ENCODE results near the gene RANBP3L.

RANBP3L gene

DNA sequence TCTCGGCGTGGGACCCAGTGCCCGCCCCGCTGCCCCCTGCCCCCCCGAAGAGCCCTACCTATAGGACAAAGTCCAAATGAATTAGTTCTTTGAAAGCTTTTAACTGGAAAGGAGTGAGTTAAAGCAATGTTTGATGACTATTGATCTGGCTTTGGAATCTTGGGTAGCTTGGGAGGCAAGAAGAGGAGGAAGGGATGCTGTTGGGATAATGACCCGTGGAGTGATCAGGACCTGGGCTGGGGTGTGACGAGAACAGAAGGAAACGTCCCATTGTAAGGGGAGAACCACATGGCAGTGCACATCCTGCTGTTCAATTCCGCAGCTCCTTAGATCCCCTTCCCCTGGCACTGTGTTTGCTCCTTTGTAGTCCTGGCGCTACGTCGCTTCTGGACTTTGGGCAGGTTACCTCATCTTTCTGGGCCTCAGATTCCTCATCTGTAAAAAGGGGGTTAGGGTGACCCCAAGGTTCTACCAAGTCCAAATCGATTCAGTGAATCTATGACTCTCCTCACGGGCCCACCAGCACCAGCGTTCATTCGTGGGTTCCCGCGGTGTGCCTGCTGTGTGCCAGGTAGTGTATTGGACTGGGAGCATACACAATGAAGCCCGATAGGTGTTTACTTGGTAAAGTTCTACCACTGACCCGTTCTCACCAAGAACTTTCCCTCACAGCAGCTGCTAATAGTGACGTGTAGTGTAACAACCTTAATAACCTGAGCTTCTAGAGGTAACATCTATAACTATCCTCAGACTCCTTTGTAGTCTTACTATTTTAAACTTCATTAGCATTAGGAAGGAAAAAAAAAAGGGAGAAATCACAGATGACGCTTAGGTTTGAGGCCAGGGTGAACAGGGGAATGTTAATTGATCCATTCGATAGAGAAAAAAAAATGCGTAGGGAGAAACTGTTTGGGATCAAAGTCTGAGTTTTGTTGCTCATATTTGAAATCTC, 58.9 kb downstream of the RANBP3L start:
- DNase-seq: no peak

DNA sequence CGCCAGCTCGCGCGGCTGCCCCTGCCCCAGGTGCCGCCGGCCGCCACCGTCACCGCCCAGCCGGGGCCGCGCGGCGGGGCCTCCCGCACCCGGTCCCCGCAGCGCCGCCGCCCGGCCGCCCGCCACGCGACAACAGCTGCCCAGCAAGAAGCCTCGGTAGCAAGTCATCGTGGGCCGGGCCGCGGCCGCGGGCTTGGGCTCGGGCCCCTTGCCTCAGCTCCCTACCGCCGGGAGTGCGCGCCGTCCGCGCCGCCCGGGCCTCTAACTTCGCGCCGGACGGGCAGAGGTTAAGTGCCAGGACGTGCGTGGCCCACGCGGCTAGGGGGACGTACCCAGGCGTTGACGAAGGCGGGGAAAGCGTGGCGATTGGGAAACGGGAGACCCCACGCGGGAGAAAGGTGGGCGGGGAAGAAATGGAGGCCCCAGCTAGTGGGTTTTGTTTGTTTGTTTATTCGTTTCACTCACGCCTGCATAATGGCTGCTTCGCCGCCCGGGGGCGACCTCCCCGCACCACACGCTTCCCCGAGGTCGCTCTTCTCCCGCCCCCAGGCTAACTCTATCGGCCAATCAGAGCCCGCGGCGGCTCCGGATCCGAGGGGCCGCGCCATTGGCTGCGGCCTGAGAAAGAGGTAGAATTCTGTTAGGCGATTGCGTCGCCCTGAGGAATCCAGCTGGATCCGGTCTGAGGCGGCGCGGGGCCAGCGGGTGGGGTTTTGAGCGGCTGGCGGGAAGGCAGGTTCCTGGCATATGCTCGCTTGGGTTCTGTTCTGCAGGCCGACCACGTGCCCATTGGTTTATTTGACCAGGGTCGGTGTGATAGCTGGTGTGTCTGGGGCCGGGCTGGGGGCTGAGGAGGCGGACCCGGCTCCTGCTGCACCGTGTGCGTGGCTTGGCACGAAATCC, 59.8 kb downstream of the RANBP3L start, which contains the start of gene NADK2:
NADK2 (minus strand) TSS at position 295 of the 903 bp plus-strand sequence; CDS start at position 168, 127 bp downstream.
- peak; percentile 96 for DNase-seq

DNA sequence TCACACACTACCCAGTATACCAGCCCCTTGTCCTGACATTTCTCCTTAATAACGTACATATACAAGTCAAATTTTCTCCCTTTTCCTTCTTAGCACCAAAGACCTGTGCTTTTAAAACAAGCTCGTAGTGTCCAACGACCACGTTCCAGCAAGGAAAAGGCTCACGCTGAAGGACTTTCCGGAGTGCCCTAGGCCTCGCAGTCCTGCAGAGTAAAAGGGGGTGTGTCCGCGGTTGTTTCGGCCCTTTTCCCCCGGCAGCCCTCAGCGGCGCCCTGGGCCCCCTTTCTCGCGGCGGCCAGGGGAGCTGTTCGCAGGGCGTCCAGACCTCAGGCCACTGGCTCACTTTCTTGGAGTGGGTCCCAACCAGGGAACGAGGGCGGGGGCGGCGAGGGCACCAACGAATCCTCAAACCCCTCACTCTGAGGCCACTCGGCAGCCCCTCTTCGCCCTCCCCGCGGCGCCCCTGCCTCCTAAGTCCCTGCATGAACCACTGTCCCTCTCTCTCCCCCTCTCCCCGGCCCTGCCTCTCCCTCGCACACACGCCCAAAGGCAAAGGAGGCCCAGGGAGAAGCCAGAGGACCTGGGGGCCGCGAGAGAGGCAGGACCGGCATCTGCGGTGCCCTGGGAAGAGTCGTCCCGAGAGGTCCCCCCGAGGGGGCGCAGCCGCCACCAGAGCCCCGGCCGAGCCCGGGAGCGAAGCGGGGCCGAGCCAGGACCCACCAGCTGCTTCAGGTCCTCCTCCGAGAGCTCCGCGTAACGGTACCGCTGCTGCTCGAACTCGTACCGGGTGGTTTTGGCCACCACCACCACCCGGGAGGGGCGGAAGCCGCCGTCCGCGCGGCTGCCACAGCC, 60.7 kb downstream of the RANBP3L start:
- peak; percentile 35 for DNase-seq

DNA sequence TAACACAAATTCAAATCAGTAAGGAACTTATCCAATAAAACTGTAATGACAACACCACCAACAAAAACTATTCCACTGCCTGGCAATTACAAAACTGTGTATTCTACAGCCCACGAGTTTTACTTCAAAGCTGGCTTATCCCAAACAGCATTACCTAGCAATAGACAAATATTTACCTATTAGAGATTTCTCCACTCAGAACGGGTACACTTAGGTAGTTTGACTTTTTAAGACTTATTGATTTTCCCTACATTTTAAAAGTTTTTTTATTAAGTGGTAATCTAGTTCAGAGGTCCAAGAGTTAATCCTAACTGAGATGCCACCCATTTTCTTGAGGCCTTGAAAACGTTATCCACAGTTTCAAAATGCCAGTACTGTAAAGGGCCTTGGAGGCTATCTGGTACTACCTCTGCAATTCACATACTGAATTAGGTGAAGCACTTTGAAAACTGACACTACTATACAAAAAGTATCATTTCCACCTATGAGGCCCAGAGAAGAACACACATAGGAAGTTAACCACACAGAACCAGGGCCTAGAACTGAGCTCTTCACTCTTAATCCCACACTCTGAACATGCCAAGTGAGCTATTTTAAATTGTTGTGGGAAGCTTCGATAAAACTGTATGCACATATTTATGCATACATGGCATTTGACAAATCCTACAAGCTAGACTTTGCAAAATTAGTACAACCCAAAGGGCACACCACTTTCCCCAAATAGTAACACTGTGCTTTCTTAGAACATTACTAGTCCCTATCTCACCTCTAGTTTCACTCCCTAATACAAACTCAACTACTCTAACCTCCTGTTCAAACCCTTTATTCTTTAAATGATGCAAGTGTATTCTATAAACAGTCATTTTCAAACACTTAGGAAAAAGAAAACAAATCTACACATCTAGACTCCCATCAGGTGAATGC, 62.1 kb downstream of the RANBP3L start:
- peak; percentile 20 for DNase-seq

- DNase-seq: no peak
Observed at GRCh38 chr5:36238502-36239295, 63.0 kb downstream of the RANBP3L start.

DNA sequence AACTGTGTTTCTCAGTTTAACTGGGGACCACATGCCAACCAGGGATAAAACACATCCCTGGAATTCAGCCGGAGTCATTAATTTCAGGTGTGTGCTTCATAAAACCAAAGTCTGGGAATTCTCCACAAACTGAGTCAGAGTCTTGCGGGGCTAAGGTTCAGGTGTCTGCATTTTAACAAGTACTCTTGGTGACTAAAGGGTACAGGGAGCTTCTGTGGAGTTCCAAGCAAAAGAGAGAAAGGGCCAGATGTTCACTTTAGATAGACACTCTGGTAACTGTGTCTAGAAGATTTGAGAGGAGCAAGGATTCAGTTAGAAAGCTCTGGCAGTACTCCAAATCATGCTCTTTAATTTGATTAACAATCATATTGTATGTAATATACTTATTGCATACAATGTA, 64.0 kb downstream of the RANBP3L start:
- DNase-seq: no peak

GRCh38 chr5:36236801-36237200, 64.9 kb downstream of the RANBP3L start:
- DNase-seq: no peak

GRCh38 chr5:36232533-36232932, 69.2 kb downstream of the RANBP3L start:
- no peak for DNase-seq

DNA sequence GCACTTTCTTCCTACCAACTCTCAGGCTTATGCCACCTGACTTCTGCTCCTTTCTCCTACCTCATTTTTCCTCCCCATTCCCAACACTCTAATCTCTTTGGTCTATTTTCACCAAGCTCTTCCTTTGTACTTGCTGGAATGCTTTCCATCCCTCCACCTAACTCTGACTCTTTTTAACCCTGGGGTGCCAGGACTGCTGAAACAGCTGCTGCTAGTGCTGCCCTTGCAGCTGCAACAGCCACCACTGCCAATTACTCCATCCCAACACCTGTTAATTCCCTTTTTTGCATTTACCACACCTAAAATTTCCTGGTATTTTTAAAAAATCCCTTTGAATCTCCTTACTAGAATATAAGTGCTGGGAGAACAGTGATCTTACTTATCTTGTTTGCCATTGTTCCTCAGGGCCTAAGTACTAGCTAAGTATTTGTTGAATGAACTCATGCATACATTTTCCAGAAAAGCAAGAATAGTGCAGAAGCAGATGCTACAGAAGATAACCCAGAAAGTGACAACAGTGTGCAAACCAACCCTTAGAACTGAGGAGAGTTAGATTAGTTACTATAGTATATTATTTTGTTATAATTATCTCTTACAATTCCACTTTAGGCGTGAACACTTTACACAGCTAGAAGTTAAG, 71.4 kb downstream of the RANBP3L start:
- no peak for DNase-seq

- no peak for DNase-seq
Observed at GRCh38 chr5:36228505-36228904, 73.2 kb downstream of the RANBP3L start.

- no peak for DNase-seq
Observed at GRCh38 chr5:36227046-36227445, 74.7 kb downstream of the RANBP3L start.

- no peak for DNase-seq
Observed at GRCh38 chr5:36222620-36223019, 79.1 kb downstream of the RANBP3L start.

DNA sequence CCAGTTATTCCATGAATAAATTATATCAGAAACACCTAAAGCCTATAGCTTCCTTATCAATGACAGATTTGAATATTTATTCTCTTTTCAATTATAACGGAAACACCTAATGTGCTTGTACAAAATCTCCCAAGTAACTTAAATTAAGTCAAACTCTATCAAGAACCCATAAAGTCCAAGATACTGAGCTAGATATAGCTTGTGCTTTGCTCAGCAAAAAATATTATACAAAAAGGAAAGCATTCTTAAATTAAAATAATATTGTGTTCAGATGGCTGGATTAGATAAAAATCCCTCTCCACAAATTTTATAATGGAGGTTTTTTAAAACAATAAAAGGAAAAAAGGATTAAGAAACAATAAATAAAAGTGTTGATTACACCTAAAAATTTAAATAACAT, 83.7 kb downstream of the RANBP3L start:
- DNase-seq: no peak

DNA sequence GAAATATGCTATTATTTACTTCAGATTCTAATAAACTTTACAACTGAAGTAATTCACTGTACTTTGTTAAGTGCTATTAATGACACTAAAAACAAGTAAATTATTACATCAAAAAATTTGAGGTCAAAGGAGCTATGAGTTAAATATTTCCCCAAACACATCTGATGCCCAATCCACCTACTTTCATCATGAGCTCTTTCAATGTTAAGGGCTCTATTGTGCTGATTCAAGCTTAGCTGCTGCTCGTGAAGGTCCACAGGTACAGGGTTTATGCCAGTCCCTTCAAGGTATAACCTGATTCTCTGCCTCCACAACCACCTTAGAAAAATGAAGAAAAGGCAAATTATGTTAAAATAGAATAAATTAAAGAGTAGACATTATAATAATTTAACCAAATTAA, 84.1 kb downstream of the RANBP3L start:
- DNase-seq: no peak

DNA sequence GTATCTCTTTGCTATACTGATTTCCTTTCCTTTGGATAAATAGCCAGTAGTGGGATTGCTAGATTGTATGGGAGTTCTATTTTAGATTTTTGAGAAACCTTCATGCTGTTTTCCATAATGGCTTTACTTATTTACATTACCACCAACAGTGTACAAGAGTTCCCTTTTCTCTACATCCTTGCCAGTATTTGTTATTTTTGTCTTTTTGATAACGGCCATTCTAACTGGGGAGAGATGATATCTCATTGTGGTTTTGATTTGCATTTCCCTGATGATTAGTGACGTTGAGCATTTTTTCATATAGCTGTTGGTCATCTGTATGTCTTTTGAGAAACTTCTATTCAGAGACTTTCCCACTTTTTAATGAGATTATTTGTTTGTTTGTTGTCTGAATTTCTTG, 85.8 kb downstream of the RANBP3L start:
- DNase-seq: no peak

DNA sequence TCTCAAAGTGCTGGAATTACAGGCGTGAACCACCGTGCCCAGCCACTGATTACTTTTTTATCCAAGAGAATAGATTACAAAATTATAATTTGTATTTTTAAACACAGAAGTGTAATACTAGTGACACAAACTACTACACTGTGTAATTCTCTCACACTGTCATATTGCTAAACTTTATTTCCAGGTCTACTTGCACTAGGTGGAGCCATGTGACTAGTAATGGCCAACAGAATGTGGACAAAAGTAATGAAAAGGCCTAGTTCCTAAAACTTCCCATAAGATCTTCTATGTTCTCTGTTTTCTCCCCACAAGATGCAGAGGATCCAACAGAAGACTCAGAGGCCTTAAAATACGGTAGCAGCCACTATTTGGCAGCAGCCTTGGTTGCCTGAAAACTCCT, 87.3 kb downstream of the RANBP3L start:
- no peak for DNase-seq

- DNase-seq: no peak
Observed at GRCh38 chr5:36209664-36210063, 92.0 kb downstream of the RANBP3L start.

GRCh38 chr5:36208786-36209185, 92.9 kb downstream of the RANBP3L start:
- DNase-seq: no peak

- no peak for DNase-seq
Observed at GRCh38 chr5:36206913-36207312, 94.8 kb downstream of the RANBP3L start.

DNA sequence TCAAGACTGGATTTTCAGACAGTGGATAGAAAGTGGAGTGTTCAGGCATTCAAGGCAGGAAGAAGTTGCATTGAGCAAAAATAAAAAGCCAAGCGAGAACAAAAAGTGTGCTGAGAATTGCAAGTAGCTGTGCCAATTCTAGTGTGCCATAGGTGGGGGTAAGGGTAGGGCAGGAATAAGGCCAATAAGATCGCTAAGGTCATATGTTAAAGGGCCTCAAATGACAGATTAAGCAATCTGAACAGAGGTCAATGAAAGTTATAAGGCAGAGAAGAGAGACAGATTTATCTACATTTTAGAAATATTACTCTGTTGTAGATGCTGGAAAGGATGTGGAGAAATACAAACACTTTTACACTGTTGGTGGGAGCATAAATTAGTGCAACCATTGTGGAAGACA, 96.4 kb downstream of the RANBP3L start:
- DNase-seq: no peak
